Activated B cell treated with CpG ODN at 0.5 μM for 24 hours (primary cell): ENCODE measurements around the gene CCPG1. TPM values are rescaled to one million over a fixed set of nuclear protein-coding genes. Genes with fewer than 3 reads are reported as not detected.

Experiments used
- ATAC-seq: fragments of 200-7000 bp; cut with Tn5 transposase; one replicate; pipeline ENCODE4 v1.10.0; 2021; ENCODE audit warnings: low read depth, mild to moderate bottlenecking, moderate library complexity
- CTCF ChIA-PET: fragments of 350-600 bp; sonication (Branson Sonifier 250); formaldehyde crosslinking; loops from one replicate; lab custom pipeline; 2021; ENCODE audit warnings: antibody characterized with exemption; lab: Charles Lee
- POLR2A ChIA-PET: fragments of 350-600 bp; sonication (Branson Sonifier 250); formaldehyde crosslinking; loops from one replicate; lab custom pipeline; 2021; ENCODE audit warnings: antibody characterized with exemption; lab: Charles Lee
- DNase-seq: peaks from one replicate; pipeline ENCODE4 v3.0.0; 2022
- H3K27ac Mint-ChIP-seq: one replicate; pipeline ENCODE4 v1.8.0; 2020; ENCODE audit warnings: mixed read lengths
- H3K27me3 Mint-ChIP-seq: one replicate; pipeline ENCODE4 v1.8.0; 2021; ENCODE audit warnings: mixed read lengths
- H3K36me3 Mint-ChIP-seq: one replicate; pipeline ENCODE4 v1.8.0; 2021; ENCODE audit warnings: low read depth, mixed read lengths
- H3K4me1 Mint-ChIP-seq: one replicate; pipeline ENCODE4 v1.8.0; 2021; ENCODE audit warnings: mixed read lengths
- H3K4me3 Mint-ChIP-seq: one replicate; pipeline ENCODE4 v1.8.0; 2020; ENCODE audit warnings: mild to moderate bottlenecking, mixed read lengths
- H3K9me3 Mint-ChIP-seq: one replicate; pipeline ENCODE4 v1.8.0; 2020; ENCODE audit warnings: mixed read lengths
- CTCF ChIP-seq: fragments of 200-600 bp; IDR thresholded peaks from one replicate; pipeline ENCODE4 v1.8.0; 2022; ENCODE audit warnings: antibody characterized with exemption, mild to moderate bottlenecking
- intact Hi-C: fragments of 100-400 bp; cut with micrococcal nuclease; formaldehyde crosslinking; loops from one replicate; pipeline ENCODE4 v1.15.1; 2024
- total RNA-seq: library from RNA; stranded (reverse); gene quantifications from 2 replicates; pipeline ENCODE4 v1.2.3, GENCODE V29; 2022

The CCPG1 gene
- total RNA-seq, 1 donor from 2014 or later, result 16.2 TPM

- no peak for TF ChIP-seq CTCF
- no peaks in the 10 kb centered on the region for H3K9me3 Mint-ChIP-seq
- POLR2A ChIA-PET, result no interaction called here
- ATAC-seq, result no peak
- no peak for DNase-seq
- intact Hi-C loops, result no loop called here
- peaks cover 65% of the 10 kb centered on the region for H3K36me3 Mint-ChIP-seq
- CTCF ChIA-PET, result no interaction called here
- no peaks in the 10 kb centered on the region for H3K27me3 Mint-ChIP-seq
- H3K4me3 Mint-ChIP-seq, result no peak overlapping the region
- H3K27ac Mint-ChIP-seq, result no peak overlapping the region
- no peaks in the 10 kb centered on the region for H3K4me1 Mint-ChIP-seq
Observed at GRCh38 chr15:55381595-55381994, 26.6 kb downstream of the CCPG1 start.

- intact Hi-C loops, result no loop called here
- H3K36me3 Mint-ChIP-seq, result peaks cover 58% of the 10 kb centered on the region
- ATAC-seq (no peak), DNase-seq (no peak)
- ChIA-PET CTCF (no interaction called here), POLR2A (no interaction called here)
- H3K9me3 Mint-ChIP-seq, result no peaks in the 10 kb centered on the region
- TF ChIP-seq CTCF, result no peak
- H3K4me3 Mint-ChIP-seq, result no peak overlapping the region
- no peaks in the 10 kb centered on the region for H3K4me1 Mint-ChIP-seq
- no peaks in the 10 kb centered on the region for H3K27me3 Mint-ChIP-seq
- no peak overlapping the region for H3K27ac Mint-ChIP-seq
Observed at GRCh38 chr15:55379095-55379494, 29.1 kb downstream of the CCPG1 start.

GRCh38 chr15:55372701-55373440 lies 35.3 kb downstream of the CCPG1 start:
- H3K36me3 Mint-ChIP-seq, result peaks cover 61% of the 10 kb centered on the region
- ChIA-PET POLR2A (no interaction called here), CTCF (interaction anchor here (1.5 kb wide), 1 partner anchor 63 kb away, joined by 4 read pairs; no protein-coding TSS in a partner anchor)
- intact Hi-C loops, result no loop called here
- TF ChIP-seq CTCF, result no peak
- no peak for ATAC-seq
- peaks cover 12% of the 10 kb centered on the region for H3K4me1 Mint-ChIP-seq
- no peaks in the 10 kb centered on the region for H3K27me3 Mint-ChIP-seq
- DNase-seq, result no peak
- no peak overlapping the region for H3K4me3 Mint-ChIP-seq
- no peaks in the 10 kb centered on the region for H3K9me3 Mint-ChIP-seq
- H3K27ac Mint-ChIP-seq, result no peak overlapping the region

DNA sequence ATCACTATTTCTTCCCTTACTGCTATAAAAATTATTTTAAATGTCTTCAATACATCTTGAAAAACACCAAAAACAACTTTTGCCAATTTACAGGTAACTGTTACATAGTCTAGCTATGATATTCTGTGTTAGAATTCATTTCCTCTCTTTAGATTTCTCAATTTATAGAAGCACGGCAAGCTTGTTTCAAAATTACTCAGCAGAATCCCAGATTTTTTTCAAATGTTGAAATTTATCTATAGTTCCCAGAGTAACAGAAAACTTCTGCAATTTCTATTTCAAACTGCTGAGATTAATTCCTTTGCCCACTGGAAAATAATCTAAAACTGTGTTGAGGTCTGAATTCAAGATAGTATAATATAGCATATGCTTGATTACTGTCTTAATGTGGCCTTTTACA lies 41.2 kb downstream of the CCPG1 start:
- ChIA-PET CTCF (no interaction called here), POLR2A (no interaction called here)
- Mint-ChIP-seq H3K27me3 (no peaks in the 10 kb centered on the region), H3K9me3 (no peaks in the 10 kb centered on the region), H3K36me3 (peaks cover 49% of the 10 kb centered on the region), H3K4me1 (no peaks in the 10 kb centered on the region), H3K4me3 (no peak overlapping the region), H3K27ac (no peak overlapping the region)
- DNase-seq (no peak), ATAC-seq (no peak)
- intact Hi-C loops, result no loop called here
- TF ChIP-seq CTCF, result no peak

DNA sequence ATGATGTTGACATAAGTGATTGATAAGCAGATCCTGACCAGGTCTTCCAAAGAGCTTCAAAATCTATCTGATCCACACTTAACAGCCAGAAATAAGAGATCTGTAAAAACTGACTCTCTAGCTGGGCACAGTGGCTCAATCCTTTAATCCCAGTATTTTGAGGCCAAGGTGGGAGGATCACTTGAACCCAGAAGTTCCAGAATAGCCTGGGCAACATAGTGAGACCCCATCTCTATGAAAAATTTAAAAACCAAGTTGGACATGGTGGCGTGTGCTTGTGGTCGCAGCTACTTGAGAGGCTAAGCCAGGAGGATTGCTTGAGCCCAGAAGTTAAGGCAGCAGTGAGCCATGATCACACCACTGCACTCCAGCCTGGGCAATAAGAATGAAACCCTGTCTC lies 45.5 kb downstream of the CCPG1 start:
- Mint-ChIP-seq H3K36me3 (peaks cover 43% of the 10 kb centered on the region), H3K4me3 (no peak overlapping the region), H3K27ac (no peak overlapping the region), H3K4me1 (no peaks in the 10 kb centered on the region), H3K9me3 (no peaks in the 10 kb centered on the region), H3K27me3 (no peaks in the 10 kb centered on the region)
- DNase-seq, result no peak
- ATAC-seq, result no peak
- ChIA-PET POLR2A (no interaction called here), CTCF (no interaction called here)
- intact Hi-C loops, result no loop called here
- TF ChIP-seq CTCF, result no peak
